ENCODE measurements around the gene HDC.
A peak's percentile ranks its signal among the peaks of the same experiment; 100 is the strongest.

Gene HDC, protein sequence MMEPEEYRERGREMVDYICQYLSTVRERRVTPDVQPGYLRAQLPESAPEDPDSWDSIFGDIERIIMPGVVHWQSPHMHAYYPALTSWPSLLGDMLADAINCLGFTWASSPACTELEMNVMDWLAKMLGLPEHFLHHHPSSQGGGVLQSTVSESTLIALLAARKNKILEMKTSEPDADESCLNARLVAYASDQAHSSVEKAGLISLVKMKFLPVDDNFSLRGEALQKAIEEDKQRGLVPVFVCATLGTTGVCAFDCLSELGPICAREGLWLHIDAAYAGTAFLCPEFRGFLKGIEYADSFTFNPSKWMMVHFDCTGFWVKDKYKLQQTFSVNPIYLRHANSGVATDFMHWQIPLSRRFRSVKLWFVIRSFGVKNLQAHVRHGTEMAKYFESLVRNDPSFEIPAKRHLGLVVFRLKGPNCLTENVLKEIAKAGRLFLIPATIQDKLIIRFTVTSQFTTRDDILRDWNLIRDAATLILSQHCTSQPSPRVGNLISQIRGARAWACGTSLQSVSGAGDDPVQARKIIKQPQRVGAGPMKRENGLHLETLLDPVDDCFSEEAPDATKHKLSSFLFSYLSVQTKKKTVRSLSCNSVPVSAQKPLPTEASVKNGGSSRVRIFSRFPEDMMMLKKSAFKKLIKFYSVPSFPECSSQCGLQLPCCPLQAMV

DNA sequence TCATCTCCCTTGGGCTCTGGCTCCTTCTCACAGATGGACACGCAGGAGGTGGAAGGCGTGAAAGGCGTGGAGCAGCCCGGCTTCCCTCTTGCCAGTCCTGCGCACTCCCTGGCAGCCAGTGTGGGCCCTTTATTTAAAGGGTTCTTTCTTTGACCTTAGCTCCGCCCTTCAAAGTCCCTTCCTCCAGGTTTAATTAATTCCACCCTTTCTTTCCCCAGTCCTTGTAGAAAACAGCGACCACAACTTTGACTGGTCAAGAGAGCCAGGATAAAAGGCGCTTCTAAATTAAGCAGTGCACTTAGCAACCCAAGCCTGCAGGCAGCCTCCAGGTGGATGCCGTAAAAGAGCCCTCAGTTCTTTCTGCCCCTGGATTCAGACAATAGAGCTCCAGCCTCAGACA is at the start of gene HDC:
HDC (minus strand) TSS at position 107 of the 400 bp plus-strand sequence; CDS start at position 4, 103 bp downstream.
- no peak for DNase-seq

DNA sequence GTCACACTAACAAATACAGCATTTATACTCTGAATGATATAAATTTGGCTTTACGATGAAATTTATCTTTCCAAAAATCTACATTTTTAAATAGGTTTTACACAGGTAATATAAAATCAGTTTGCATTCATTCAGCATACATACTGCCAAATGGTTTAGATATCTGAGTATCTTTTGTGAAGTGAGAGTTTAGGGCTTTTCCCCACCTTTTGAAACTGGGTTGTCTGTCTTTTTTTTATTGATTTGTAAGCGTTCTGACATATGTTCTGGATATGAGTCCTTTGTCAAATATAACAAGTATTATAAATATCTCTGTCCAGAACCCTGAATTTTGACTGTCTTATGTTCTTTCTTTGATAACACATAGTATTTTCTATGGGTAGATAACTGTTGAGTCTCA is 47.1 kb upstream of the HDC start:
- DNase-seq = peak; percentile 15

DNA sequence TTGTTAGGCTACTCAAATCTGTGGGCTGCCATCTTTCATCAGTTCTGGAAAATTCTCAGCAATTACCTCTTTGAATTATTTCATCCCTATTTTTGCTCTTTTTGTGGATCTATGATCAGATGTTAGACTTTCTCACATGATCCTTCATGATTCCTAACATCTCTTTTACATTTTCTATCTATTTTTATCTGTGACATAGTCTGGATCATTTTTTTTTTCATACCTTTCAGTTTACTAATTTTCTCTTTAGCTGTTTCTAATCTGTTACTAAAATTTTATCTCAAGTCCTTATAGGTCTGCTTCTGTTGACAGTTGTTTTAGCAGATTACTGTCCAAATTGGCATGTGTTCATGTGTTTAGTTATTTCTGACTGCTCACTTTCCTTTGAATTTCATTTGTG is 42.3 kb upstream of the HDC start:
- no peak for DNase-seq

DNA sequence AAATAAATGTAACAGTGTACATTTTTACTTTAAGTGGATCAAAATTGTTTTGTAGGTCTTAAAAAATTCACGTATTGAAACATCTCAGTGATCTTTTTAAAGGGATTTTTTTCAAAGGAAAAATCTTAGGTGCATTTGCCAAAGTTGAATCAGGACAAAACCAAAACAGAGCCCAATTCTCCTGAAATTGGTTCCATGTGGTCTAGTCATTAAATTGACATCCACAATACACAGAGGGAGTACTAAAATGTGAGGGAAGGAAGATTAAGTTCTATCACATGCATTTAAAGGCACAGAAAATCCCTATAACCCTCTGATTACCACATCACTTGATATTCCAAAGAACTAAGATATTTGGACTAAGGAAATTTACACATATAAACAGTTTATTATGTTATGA is 39.3 kb upstream of the HDC start:
- DNase-seq = no peak

DNA sequence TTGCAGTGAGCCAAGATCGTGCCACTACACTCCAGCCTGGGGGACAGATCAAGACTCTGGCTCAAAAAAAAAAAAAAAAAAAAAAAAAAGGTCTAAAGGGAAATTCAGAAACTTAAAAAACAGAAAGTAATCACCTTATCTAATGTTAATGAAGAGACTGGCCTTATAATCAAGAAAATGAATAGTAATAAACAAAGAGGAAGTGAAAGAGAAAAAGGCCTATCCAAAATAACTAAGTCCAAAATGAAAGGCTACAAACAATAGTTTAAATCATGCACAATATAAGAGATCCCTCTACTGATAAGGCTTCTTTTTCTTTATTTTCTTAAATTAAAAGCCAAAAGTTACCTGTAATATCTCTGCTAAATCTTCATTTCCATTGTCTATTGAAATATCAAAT is 37.1 kb upstream of the HDC start:
- DNase-seq = no peak

DNA sequence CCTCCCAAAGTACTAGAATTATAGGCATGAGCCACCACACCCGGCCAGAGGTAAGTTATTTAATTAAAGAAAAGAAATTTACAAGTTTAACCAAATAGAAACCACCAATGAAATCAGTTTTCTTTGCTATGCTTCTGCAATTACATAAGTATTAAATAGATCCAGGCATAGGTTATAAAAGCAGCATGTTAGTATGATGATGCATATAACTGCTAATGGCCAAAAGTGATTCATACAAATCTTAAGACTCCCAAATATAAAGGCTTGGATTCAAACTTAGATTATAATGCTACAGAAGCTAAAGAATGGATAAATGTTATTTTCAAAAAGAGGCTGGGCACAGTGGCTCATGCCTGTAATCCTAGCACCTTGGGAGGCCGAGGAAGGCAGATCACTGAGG is 32.8 kb upstream of the HDC start:
- DNase-seq = no peak

DNA sequence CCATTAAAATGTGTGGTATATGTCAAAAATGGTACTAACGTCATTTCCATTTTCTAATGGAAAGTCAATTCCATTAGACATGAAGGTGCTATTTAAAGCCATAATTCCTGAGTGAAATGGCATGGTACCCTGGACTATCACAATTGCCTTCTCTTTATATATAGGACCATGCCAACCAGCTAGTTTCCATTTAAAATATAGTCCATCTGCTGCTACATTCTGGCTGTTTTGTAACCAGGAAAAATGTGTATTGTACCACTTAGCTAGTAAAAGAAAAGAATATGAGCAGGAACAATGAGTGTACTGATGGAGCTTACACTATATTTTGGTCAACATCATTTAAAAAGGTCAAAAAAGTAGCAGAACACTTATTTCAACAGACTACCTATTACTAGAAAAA is 30.4 kb upstream of the HDC start:
- DNase-seq = no peak

DNA sequence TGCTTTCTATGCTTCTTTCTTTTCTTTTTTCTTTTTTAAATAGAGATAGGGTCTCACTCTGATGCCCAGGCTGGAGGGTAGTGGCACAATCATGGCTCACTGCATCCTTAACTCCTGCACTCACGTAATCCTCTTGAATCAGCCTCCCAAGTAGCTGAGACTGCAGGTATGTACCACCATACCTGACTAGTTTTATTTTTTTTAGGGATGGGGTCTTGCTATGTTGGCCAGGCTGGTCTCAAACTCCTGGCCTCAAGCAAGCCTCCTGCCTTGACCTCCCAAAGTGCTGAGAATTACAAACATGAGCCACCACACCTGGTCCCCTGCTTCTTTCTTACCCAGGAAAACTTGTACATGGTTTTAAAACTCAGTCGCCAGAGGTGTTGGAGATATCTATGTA is 24.2 kb upstream of the HDC start:
- no peak for DNase-seq

DNA sequence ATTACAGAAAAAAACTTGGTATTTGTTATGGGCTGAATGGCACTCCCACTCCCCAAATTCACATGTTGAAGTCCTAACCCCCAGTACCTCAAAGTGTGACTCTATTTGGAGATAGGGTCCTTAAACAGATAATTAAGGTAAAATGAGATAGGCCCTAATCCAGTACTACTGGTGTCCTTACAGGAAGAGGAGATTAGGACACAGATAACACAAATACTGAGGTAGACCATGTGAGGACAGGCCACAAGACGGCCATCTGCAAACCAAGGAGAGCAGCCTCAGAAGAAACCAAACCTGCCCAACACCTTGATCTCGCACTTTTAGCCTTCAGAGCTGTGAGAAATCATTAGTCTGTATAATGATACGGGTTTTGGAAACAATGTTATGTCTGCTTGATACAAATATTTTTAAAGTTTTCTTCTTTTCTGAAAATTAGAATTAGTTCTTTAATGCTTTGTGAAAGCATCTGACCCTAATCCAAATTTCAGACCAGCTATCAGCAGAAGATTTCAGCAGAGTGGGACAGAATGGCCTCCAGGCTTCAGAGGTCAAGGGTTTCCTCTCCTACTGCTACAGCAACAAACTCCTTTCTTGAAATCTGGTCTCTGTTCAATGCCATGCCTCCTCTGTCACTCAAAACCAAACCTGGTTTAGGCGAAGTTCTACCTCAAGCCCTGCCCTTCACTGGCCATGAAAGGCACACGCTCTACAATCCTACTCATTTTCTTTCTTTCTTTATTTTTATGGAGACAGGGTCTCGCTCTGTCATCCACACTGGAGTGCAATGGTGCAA is 22.0 kb upstream of the HDC start:
- DNase-seq = no peak

DNA sequence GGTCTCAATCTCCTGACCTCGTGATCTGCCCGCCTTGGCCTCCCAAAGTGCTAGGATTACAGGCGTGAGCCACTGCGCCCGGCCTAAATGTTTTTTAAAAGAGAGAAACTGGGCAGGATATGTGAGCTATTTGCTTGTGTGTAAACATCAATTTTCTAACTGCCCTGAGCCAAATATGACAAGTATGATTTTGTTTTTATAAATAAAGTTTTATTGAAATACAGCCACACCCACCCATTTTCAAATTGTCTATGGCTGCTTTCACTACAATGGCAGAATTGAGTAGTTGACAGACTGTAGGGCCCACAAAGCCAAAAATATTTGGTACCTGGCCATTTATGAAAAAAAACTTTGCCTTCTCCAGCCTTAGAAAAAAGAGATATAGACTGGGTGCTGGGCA is 15.9 kb upstream of the HDC start:
- DNase-seq = no peak

DNA sequence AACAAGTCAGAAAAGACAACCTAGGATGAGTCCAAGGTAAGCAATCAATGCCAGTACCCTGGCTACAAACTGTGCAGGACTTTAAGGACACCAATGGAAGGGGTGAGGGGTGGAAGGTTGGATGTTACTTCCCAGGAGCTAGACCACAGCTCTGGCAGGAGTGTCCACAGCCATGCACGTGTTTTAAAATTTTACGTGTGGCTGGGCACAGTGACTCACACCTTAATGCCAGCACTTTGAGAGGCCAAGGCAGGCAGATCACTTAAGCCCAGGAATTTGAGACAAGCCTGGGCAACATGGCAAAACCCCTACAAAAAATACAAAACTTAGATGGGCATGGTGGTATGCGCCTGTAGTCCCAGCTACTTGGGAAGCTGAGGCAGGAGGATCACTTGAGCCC is 14.7 kb upstream of the HDC start:
- DNase-seq = no peak

DNA sequence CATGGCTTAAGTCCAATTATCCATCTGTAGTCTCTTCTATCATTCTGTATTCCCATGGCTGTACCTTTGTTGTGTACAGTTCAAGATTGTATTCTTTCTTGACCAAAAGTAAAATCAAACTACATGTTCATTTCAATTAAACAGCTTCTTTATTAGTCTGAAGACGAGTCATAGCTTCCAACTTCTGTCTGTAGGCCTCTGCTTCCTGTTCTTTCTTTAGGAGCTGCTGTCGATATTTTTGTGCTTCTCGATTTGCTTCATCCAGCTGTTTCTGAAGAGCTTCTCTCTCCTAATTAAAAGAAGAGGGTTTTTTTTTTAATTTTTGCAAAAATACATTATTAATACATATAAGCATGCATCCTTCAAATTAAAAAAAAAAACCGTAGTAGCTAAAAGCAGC is 13.0 kb upstream of the HDC start:
- DNase-seq = no peak

DNA sequence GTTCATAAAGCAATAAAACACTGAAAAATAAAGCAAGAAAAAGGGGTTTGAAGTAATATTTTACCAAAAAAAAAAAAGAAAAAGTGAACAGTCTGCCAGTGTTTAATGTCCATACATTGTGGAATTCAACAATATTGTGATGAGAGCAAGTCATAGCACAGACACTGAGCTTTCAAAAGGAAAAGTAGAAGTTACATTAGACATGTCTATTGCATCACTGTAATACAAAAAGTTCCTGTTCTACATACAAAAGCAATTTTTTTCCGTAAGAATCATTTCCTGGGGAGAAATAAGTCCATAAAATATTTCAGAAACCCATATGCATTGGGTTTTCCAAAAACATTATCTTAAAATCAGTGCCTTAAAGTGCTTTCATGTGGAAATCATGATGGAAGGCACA is 11.8 kb upstream of the HDC start:
- DNase-seq = no peak

DNA sequence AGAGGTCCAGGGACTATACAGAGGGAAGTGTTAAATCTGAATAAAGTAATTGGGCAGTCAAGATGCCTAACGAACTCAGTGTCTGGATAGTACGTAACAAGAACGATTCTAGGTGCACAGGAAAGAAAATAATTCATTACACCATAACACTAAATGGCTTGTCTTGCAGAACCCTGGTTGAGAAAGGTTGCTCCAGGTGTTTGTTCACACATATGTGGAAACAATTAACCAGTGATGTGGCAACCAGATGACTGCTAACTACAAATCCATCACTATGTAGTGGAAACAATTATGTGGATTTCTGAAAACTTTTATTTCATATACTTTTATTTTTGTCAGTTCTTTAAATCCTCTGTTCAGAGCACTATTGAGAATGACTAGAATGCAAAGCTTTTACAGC is 10.4 kb upstream of the HDC start:
- DNase-seq = no peak

DNA sequence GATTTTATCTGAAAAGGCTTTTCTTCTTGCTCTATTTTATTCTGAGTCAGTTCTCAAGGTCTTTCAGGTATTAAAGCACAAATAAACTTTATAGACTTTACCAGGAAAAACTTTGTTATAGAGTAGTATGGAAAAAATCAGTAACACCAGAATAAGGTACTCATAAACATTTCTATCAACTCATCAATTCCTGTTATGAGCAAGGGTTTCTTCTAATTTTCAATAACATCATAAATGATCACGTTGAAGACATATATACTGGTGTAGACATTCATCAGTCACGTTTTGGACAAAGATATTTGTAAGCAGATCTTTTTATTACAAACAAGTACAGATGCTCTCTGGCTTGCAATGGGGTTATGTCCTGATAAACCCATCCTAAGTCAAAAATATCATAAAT is 9.6 kb upstream of the HDC start:
- DNase-seq = no peak

DNA sequence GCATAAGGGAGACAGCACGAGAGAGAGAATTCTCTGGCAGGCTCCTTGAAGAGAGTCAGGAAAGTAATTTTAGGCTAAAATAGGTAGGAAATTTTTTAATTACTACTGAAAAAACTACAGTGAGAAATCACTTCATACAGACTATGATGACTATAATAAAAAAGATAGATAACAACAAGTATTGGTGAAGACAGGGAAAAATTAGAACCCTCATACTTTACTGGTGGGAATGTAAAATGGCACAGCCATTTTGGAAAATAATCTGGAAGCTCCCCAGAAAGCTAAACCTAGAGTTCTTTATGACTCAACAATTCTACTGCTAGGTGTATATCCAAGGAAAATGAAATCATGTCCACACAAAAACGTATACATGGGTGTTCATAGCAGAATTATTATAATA is 2.1 kb upstream of the HDC start:
- DNase-seq = no peak

DNA sequence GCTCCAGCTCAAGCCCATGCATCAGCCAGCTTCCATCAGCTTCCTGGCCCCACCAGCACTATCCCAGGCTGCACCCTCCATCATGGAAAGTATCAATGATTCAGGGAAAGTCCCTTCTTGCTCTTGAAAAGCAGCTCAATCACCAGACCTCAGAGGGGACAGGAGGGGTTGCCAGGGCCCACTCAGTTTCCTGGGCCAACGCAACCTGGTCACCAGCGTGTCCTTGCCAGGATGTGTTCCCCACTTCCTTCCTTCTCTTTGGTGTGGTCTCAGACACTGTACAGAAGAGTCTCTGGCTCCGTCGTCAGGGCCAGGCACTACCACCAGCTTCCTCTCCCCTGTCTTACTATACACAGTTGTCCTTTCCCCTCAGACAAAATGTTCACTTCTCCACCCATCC is 3.0 kb downstream of the HDC start:
- peak; percentile 85 for DNase-seq

DNA sequence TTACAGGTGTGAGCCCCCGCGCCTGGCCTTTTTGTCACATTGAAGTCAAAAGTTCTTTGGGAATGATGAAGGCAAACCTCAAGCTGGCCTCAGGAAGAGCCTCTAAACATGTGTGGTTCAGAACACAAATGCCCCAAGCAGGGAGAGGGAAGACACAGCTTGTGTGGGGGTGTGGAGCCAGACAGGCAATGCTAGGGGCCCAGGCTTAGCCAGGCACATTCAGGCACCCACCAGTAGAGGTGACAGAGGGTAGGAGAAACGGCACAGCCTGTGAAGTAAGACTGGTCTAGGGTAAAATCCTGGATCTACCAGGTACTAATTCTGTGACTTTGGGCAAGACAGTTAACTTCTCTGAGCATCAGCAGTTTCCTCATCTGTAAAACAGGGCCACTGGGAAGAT is 3.5 kb downstream of the HDC start:
- DNase-seq = peak; percentile 64

DNA sequence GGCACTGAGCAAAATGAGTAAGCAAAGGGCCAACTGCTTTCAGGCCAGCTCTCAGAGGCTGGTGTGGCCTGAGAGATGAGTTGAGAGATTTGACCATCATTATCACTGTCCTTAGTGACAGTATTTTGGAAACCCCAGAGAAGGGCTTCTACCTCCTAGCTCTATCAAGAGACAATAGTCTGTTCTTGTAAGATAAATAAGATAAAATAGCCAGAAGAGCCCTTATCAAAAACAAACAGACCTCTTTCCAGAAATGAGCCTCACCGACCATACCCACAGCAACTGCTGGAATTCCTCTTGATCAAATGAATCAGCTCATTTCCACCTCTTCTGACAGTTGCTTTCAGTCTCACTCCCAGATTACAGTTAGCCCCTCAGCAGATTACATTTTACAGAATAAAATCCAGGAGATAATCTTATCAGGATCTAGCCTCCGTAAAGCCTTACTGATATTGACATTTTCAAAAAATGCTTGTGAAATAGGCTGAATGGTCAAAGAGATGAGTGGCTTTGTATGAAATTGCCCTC is 4.5 kb downstream of the HDC start:
- DNase-seq = peak; percentile 82

DNA sequence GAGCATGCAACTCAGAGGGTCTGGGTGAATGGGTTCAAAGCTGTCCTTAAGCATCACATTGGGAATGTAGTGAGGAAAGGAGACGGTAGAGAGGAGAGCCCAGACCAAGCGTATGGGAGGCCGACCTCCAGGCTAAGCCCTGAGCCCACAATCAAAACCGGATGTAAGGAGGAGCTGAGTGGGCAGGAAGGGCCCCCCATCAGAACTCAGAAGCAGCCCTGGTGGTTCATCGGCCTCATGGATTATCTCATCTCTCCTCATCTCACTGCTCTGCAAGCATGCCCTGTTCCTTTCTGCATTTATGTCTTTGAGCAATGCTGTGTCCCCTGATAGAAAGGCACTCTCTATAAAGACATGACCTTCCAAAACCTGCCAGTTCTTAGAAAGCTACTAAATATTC is 6.2 kb downstream of the HDC start:
- DNase-seq = no peak

DNA sequence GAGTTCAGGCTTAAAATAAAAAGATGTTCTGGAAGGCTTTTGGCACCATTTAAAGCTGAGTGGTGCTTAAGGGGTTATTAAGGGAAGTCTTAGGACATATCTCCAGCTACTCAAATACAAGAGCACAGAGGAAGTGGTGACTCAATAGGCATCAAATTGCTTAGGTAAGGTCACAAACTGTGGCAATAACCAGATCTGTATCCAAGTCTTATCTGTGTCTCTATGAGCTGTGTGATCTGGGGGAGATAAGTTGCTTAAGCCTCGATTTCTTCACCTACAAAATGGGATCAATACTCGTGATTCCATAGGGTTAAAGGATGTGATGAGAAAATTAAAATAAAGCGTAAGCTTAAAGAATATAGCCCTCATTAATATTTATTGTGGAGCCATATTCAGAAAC is 7.6 kb downstream of the HDC start:
- peak; percentile 78 for DNase-seq

DNA sequence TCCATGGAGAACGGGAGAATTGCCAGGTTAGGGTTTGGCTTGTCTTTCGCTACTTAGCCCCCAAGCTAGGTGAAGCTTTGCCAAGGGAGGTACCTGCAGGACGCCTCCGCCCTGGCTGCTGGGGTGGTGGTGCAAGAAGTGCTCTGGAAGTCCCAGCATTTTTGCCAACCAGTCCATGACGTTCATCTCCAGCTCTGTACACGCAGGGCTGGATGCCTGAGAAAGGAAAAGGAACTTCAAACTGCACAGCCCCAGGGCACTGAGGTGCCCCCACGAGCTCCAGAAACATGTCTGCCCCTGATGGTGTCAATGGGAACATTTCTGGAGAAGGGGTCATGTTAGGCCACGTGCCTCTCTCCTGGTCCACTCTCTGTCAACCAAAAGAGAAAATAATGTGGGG is 8.2 kb downstream of the HDC start:
- DNase-seq = no peak

DNA sequence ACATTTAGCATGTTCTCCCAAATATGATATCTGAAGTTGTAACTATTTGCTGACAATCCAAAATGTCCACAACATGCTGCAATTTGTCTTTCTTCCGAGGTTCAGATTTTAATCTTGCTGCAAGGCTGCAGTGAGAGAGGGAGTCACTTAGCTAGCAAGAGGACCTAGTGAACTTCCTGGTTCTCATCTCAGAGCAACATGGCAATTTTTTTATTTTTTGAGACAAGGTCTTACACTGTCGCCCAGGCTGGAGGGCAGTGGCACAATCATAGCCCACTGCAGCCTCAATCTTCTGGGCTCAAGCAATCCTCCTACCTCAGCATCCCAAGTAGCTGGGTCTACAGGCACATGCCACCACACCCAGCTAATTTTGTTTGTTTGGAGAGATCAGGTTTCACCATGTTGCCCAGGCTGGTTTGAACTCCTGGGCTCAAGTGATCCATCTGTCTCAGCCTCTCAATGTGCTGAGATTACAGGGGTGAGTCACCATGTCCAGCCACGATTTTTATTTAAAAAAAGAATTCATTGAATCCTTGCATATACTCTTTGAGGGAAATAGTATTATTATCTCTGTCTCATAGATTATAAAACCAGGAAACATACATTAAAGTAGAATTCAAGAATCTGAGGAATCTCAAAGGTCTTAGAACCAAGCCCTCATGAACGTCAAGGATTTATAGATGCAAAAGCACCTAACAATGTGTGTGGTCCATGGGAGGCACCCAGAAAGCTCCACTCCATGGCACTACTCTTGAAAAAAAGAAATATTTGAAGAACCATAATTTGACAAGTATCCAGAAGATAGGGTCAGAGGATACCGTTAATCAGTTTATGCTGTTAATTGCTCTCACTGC is 9.1 kb downstream of the HDC start:
- DNase-seq = no peak

All from activated CD4-positive, alpha-beta T cell treated with anti-CD3 and anti-CD28 coated beads, Interleukin-10, Interleukin-2, amounts not matched to agents 100 ng/mL and 50 ng/mL, durations not matched to agents 16 hours and 8 hours (primary cell).